Skin of body (tissue), 2 donors: ENCODE data around the gene CD300H. TPM values are rescaled to one million over a fixed set of nuclear protein-coding genes. Genes with fewer than 3 reads are reported as not detected.
"Not testable (repeated sequence)": the region's sequence is repeated elsewhere in the genome, so short reads cannot be mapped to it uniquely, and the experiment has no call there.

Experiments used
- DNase-seq: peaks from one replicate; lab custom pipeline; 2025; lab: John Stamatoyannopoulos, UW
- total RNA-seq: library from RNA; depleted of rRNA; stranded (reverse); fragments of >200 nt; gene quantifications from one replicate; pipeline ENCODE4 v1.2.3, GENCODE V29; 2014

CD300H gene
- total RNA-seq, 1 donor from 2014 or later = 0.79 TPM

DNA sequence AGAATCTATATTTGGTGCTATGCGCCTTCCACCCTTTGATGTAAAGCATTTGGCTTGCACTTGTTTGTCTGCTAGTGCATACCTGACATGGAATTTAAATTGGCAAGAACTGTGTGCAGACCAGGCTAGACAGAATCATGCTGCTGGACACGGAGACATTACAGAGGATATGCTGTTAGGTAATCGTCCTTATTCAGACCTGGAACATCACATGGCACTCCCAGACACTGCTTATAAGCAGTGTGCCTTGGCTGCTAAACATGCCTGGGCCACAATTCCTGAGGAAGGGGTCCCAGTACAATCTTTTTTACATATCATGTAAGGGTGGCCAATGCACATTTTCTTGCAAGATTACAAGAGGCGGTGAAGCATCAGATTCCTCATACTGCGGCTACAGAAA, 18.4 kb upstream of the CD300H start:
- no peak for DNase-seq

DNA sequence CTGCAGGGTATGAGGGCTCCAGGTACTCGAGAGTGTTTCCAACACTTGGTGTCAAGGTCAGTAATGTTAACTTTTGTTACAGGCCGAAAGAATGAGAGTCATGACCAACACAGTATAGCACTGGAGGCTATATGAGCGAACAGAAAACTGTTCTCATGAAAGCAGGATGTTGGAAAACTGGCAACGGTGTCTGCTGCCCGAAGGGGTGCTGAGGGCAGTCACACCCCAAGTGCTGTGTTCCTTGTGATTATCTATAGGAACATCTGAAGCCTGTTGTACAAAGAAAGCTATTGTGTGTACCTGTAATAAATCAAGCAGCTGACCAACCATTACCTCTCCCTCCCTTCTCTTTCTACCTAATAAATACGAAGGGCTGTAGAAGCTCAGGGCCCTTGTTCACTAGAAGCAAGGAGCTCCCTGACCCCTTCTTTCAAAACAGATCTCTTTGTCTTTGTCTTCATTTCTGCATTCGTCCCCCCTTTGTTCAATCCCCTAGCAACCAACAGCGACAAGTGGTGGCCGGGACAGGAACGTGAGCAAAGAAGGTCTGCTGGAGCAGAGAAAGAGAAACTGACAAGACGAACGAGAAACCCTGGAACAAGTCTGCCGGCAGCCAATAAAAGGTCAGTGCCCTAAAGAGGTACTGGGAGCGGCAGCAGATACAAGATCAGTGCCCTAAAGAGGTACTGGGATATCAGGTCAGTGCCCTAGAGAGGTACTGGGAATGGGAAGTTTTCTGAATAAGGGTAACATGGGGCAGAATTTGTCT, 17.2 kb upstream of the CD300H start:
- DNase-seq = no peak

DNA sequence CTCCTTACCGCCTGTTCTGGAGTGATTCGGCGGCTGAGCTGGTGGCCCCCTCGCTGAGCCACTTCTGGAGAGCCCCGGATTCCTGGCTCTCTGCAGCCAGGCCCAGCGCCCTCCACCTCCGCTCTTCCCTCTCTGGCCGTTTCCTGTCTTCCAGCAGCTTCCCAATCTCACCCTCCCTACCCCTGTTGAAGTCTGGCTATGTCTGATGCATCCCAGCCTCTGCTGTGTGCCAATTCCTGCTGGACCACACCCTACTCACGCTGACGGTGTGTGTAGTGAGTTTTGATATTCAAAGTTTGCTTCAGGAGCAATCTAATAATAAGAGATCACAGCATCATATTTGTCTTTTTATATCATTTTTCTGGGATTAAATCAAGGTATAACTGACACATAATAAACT, 15.3 kb upstream of the CD300H start:
- DNase-seq = no peak

DNA sequence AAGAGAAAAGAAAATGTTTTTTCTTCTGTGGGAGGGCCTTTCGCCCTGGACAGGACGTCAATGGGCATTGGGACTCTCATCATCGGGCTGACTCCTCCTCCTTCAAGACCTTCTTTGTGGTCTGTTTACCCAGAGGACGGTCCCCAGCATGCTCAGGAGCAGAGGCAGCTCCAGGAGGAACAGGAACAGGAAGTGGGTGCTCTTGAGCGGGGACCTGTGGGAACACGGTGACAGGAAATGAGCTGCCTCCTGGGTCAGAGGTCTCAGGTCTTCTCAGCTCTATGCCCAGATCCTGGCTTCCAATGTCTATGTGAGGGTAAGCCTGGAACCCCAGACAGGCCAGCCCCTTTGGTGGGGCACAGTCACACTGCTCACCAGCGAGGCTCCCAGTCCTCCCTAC, 12.6 kb upstream of the CD300H start:
- DNase-seq = no peak

GRCh38 chr17:74578979-74579378, 11.7 kb upstream of the CD300H start:
- DNase-seq = no peak

- no peak for DNase-seq
Measured at GRCh38 chr17:74574489-74575142, 7.3 kb upstream of the CD300H start.

DNA sequence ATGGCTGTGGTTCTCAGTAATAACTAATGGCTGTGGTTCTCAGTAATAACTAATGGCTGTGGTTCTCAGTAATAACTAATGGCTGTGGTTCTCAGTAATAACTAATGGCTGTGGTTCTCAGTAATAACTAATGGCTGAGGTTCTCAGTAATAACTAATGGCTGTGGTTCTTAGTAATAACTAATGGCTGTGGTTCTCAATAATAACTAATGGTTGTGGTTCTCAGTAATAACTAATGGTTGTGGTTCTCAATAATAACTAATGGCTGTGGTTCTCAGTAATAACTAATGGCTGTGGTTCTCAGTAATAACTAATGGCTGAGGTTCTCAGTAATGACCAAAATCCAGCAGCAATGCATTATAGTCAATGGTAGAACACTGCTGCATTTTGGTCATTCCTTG, 6.3 kb upstream of the CD300H start:
- not testable (repeated sequence) for DNase-seq

DNA sequence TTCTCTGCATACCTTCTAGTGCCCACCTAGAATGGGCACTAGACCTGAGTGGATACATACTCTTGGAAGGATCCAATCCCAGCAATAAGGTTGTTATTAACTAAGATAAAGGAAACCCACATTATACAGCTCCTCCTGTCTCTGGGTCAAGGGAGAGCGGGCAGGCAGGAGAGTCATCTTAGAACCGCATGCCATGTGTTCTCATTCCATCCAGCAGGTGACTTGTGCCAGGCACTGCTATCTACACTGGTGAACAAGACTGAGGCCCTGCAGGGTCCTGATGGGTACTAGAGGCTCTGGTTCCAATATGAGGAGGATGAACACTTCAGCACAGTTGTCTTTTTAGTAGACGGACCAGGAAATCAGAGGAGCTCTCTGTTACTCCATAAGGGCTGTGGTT, 5.9 kb upstream of the CD300H start:
- no peak for DNase-seq

DNA sequence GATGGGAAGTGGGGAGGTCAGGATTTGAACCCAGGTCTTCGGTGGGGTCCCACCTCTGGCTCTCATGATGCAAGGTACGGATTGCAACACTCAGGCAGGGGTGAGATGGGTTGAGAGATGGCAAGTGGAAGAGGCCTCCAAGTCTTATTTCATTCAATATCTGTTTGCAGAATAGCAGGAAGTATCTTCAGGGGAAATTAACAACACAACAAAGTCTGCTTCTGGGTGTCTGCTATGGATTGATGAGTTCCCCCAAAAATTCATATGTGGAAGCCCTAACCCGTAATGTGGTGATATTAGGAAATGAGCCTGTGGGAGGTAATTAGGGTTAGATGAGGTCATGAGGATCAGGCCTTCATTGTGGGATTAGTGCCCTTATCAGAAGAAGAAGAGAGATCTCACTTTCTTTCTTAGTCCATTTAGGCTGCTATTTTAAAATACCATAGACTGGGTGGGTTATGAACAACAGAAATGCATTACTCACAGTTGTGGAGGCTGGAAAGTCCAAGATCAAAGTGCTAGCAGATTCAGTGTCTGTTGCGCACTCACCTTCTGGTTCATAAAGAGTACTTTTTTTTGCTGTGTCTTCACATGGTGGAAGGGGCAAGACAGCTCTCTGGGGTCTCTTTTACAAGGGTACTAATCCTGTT, 4.4 kb upstream of the CD300H start:
- no peak for DNase-seq

DNA sequence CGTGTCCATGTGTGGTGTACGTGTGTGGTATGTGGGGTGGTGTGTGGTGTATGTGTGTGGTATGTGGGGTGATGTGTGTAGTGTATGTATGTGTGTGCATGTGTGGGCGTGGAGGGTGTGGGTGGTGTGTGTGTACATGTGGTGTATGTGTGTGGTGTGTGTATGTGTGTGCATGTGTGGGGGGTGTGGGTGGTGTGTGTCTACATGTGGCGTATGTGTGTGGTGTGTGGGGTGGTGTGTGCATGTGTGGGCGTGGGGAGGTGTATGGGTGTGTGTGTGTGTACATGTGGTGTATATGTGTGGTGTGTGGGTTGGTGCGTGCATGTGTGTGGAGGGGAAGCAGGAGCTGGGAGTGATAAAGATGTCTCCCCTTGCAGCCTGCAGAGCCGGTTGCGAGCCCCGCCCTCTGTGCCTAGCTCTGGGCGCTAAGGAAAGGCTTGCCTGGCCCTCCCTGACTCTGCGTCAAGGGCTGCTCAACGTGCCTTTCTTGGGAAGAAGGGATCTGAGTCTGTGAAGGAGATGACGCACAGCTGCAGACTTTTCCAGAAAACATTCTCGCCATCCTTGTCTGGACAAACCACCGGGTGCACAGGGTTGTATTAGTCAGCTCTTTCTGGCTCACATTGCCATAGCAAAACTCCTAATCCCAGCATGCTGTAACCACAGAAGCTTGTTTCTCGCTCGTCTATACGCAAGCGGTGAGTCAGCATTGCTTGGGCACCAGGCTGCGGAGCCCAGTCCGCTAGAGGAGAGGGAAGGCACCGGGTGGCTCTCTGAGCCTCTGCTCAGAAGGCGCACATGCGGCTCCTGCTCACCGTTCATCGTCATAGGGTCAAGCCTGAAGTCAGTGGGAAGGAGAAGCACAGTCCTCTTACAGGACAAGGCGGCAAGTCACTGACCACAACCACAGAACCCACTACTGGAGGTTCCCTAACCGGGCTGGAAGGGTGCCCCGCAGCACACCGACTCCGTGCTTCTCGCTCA, 2.0 kb upstream of the CD300H start:
- DNase-seq = no peak

DNA sequence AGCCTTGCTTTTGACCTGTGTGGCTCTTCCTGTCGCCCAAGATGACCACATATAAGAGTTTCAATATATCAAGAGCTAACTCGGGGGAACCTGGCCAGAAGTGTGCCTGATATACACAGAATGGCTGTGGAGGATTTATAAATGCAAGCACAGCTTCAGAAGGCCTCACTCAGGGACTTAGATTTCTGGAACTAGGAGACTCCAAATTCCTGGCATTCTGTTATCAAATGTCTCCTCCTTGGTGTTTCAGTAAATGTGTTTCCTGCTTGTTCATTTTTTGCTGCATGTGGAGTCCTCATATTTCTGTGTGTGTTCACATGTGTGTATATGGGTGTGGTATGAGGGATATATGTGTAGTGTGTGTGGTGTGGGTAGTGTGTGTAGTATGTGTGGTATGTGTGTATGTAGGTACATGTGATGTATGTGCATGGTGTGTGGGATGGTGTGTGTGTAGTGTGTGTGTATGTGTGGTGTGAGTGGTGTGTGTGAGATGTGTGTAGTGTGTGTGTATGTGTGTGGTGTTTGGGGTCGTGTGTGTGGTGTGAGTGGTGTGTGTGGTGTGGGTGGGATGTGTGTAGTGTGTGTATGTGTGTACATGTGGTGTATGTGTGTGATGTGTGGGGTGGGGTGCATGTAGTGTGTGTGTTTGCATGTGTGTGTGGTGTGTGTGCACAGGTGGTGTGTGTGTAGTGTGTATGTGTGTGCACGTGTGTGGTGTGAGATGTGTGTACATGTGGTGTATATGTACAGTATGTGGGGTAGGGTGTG, 981 bp upstream of the CD300H start:
- no peak for DNase-seq

- no peak for DNase-seq
Measured at GRCh38 chr17:74566132-74566753, 1.1 kb downstream of the CD300H start.

GRCh38 chr17:74565126-74565525, 2.2 kb downstream of the CD300H start:
- no peak for DNase-seq

DNA sequence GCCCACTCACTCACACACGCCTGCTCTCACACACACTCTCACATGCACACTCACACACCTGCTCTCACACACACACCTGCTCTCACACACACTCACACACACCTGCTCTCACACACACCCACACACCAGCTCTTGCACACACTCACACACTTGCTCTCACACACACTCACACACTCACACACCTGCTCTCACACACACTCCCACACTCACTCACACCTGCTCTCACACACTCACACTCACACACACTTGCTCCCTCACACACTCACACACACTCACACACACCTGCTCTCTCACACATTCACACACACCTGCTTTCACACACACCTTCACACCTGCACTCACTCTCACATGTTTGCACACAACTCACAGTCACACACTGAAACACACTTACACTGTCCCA, 4.0 kb downstream of the CD300H start:
- DNase-seq = no peak

DNA sequence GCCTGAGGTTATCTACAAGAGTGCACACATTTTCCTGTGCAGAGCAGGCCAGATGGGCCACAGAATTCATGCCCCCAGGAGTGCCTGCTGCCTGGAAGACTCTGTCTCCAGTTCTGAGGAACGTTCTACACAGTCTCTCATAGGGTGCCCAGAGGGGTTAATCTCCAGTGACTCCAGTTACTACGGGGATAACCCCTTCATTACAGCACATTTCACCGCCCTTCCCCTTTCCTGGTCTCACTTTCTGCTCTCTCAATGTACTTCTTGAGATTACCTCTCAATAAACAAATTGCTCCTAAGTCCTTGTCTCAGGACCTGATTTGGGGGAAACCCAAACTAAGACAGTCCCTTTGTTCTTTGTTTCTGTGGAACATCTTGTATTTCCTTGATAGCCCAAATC, 5.7 kb downstream of the CD300H start:
- DNase-seq = no peak

DNA sequence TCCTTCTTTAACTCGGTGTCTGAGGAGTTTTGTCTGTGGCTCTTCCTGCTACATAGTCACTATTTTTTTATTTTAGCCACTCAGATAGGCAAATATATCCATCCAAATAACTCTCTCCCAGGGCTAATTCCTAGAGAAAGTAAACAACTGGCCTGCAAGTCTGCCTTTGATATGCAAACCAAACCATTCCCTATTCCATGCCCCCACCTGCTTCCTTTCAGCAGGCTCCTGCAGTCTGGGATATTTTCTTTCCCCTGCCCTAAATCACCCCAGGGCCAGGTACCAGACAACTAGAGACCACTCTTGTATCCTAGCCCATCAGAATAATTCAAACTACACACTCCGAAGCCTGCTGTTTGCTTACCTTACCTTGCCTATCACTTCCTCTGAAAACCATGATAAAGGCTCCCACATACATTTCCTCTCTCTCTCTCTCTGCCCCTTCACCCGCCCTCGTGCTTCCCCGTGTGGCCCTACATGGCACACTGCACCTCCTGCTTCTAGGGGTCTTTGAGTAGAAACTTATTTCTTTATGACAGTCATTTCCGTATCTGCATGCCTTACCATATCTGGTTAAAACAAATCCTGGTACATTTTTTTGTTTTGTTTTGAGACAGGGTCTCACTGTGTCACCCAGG, 8.3 kb downstream of the CD300H start:
- DNase-seq = no peak

GRCh38 chr17:74558402-74558801, 8.9 kb downstream of the CD300H start:
- DNase-seq = not testable (repeated sequence)

GRCh38 chr17:74555427-74555940, 11.8 kb downstream of the CD300H start:
- no peak for DNase-seq

DNA sequence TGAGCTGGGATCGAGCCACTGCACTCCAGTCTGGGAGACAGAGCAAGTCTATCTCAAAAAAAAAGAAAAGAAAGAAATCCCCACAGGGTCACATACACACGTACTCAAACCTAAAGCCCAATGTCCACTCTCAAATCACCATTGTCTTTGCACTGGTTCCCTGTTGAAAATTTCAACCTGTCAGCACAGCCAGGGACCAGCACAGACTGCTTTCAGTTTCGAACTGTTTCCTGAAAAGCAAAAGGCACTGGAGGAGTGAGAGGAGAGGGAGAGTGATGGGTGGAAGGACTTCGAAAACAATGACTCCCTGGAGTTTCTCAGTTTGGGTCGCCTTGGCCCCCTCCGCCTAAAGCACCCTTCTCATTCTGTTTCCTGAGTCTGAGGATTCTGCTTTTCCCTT, 12.4 kb downstream of the CD300H start:
- DNase-seq = no peak

- DNase-seq = no peak
Measured at GRCh38 chr17:74552037-74552436, 15.3 kb downstream of the CD300H start.
